ENCODE data around the gene DISC1. TPM values are rescaled to one million over a fixed set of nuclear protein-coding genes. Genes with fewer than 3 reads are reported as not detected.

The DISC1 gene
- total and polyA plus RNA-seq, 2 of the 13 experiments (the other 11 are each of a cell fraction or from before 2014, with no cell fraction given): 4.2 to 4.6 TPM

GRCh38 chr1:231626535-231626950 is at the start of gene DISC1 (continued):
- TF ChIP-seq ZNF547 (CRISPR knock-in tag; IDR thresholded peaks at IDR 0.05) (peak; percentile 44; the same call in 1 of the 2 replicates), HOXA9 (CRISPR knock-in tag; IDR thresholded peaks at IDR 0.05; ENCODE audit: borderline replicate concordance) (0 out of 2 replicates have a peak, but pooled peaks have one; percentile 8), ZNF850 (CRISPR knock-in tag; conservative IDR thresholded peaks at IDR 0.05) (no peak), RFX3 (CRISPR knock-in tag; IDR thresholded peaks at IDR 0.05) (no peak), MAX (IDR thresholded peaks at IDR 0.05) (peak; percentile 60; the same call in 1 of the 2 replicates), NFIC (IDR thresholded peaks at IDR 0.05; ENCODE audit: low read length) (peak; percentile 47; the same call in 1 of the 2 replicates), ZNF784 (CRISPR knock-in tag; IDR thresholded peaks at IDR 0.05; ENCODE audit: borderline replicate concordance) (peak; percentile 29; the same call in 1 of the 2 replicates), MIXL1 (CRISPR knock-in tag; IDR thresholded peaks at IDR 0.05) (0 out of 2 replicates have a peak, but pooled peaks have one; percentile 14), ZBTB14 (CRISPR knock-in tag; IDR thresholded peaks at IDR 0.05) (peak; percentile 93), PAX8 (CRISPR knock-in tag; IDR thresholded peaks at IDR 0.05; ENCODE audit: borderline replicate concordance) (no peak), TAF15 (IDR thresholded peaks at IDR 0.05; ENCODE audit: low read depth, low read length, poor library complexity, severe bottlenecking) (no peak), NKX3-1 (CRISPR knock-in tag; IDR thresholded peaks at IDR 0.05) (no peak), TOE1 (CRISPR knock-in tag; IDR thresholded peaks at IDR 0.05) (0 out of 2 replicates have a peak, but pooled peaks have one; percentile 49), SP2 (CRISPR knock-in tag; IDR thresholded peaks at IDR 0.05) (peak; percentile 31; the same call in 1 of the 2 replicates), ARID3A (IDR thresholded peaks at IDR 0.05; ENCODE audit: low read depth, low read length) (no peak), MAFK (conservative IDR thresholded peaks at IDR 0.05 in 1 of 2, IDR thresholded peaks at IDR 0.05 in 1 of 2; ENCODE audit: low read length in 2 of 2) (no peak), SMAD1 (CRISPR knock-in tag; IDR thresholded peaks at IDR 0.05; ENCODE audit: borderline replicate concordance, low read depth) (no peak), YEATS2 (CRISPR knock-in tag; IDR thresholded peaks at IDR 0.05; ENCODE audit: borderline replicate concordance) (peak; percentile 38; the same call in 1 of the 2 replicates), KDM2A (CRISPR knock-in tag; IDR thresholded peaks at IDR 0.05; ENCODE audit: borderline replicate concordance, low read depth) (peak; percentile 75), TSC22D2 (CRISPR knock-in tag; IDR thresholded peaks at IDR 0.05; ENCODE audit: borderline replicate concordance) (0 out of 2 replicates have a peak, but pooled peaks have one; percentile 53), TEAD3 (CRISPR knock-in tag; optimal IDR thresholded peaks at IDR 0.05; ENCODE audit: borderline replicate concordance) (no peak), MED1 (CRISPR knock-in tag; IDR thresholded peaks at IDR 0.05) (peak; percentile 53; the same call in 1 of the 2 replicates), PITX1 (CRISPR knock-in tag; IDR thresholded peaks at IDR 0.05) (peak; percentile 10; the same call in 1 of the 2 replicates), ARNT2 (CRISPR knock-in tag; IDR thresholded peaks at IDR 0.05; ENCODE audit: low read depth) (peak; percentile 44; the same call in 1 of the 2 replicates)
